ENCODE measurements around the gene ZNF419. TPM values are rescaled to one million over a fixed set of nuclear protein-coding genes. Genes with fewer than 3 reads are reported as not detected.

The ZNF419 gene
- total RNA-seq, 1 experiment from 2014 or later = 1.9 TPM

DNA sequence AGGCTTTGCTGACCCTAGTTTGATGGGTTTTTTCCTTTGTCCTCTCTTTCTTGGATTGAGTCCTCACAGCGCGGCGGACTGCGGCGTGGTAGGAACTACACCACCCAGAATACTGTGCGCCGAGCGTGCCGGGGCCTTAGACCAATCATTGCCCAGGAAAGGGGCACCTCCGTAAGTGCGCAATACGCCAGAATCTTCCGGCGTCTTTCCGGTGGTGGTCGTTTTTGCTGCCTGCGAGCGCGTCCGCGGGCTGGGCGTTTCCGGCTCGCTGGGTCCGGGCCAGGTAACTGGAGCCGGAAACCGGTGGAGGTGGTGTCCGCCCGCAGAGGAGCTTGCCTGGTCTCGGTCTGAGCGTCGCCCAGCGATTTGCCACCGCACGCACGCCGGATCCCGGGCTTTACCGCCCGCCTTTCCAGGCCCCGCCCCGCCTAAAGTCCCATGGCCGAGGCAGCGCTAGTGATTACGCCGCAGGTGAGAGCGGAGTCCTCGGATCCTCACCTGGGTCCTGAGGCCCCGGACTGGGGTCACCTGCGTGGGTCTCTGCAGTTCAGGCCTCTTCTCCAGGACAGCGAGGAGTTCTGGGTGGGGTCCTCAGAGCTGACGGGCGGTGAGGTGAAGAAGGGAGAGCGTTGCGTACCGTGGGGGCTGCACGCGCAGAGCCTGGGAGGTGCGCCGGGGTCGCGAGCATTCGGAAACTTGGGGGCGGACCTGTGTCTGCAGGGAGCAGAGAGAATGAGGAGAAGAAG, 39.8 kb downstream of the ZNF419 start, which contains the start of gene ZNF549:
Gene ZNF549, plus strand, starts transcription at position 221 of the 746 bp plus-strand sequence. Its CDS starts 218 bp downstream, at position 439.
- CTCF ChIA-PET = no interaction called here
- no peak within 1 kb of the TSS for H3K9ac ChIP-seq (ENCODE audit: low read length)
- intact Hi-C loops (cut with micrococcal nuclease) = no loop called here
- no peaks in the 10 kb centered on the region for H3K9me2 ChIP-seq (ENCODE audit: insufficient read depth)
- H3K27ac ChIP-seq (ENCODE audit: low read depth, low read length) = no peak within 1 kb of the TSS
- no peak within 1 kb of the TSS for H3K4me2 ChIP-seq (ENCODE audit: low read length)
- no peak for TF ChIP-seq ZFX (IDR thresholded peaks at IDR 0.05)
- TF ChIP-seq, protein P1, sequence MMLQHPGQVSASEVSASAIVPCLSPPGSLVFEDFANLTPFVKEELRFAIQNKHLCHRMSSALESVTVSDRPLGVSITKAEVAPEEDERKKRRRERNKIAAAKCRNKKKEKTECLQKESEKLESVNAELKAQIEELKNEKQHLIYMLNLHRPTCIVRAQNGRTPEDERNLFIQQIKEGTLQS (IDR thresholded peaks at IDR 0.05) = no peak
- TF ChIP-seq RAD21 (IDR thresholded peaks at IDR 0.05; ENCODE audit: low read depth) = no peak
- TF ChIP-seq, protein P2, sequence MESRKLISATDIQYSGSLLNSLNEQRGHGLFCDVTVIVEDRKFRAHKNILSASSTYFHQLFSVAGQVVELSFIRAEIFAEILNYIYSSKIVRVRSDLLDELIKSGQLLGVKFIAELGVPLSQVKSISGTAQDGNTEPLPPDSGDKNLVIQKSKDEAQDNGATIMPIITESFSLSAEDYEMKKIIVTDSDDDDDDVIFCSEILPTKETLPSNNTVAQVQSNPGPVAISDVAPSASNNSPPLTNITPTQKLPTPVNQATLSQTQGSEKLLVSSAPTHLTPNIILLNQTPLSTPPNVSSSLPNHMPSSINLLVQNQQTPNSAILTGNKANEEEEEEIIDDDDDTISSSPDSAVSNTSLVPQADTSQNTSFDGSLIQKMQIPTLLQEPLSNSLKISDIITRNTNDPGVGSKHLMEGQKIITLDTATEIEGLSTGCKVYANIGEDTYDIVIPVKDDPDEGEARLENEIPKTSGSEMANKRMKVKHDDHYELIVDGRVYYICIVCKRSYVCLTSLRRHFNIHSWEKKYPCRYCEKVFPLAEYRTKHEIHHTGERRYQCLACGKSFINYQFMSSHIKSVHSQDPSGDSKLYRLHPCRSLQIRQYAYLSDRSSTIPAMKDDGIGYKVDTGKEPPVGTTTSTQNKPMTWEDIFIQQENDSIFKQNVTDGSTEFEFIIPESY (IDR thresholded peaks at IDR 0.05; ENCODE audit: extremely low read depth, insufficient replicate concordance, low read length) = no peak
- no peak for TF ChIP-seq TCF7L2 (IDR thresholded peaks at IDR 0.05; ENCODE audit: borderline replicate concordance, extremely low read depth, insufficient read depth, insufficient read length)
- TF ChIP-seq POLR2AphosphoS5 (IDR thresholded peaks at IDR 0.05; ENCODE audit: low read depth, low read length) = no peak
- TF ChIP-seq YY1 (IDR thresholded peaks at IDR 0.05; ENCODE audit: extremely low read depth, insufficient replicate concordance, low read depth, low read length) = no peak
- TF ChIP-seq, protein P3, sequence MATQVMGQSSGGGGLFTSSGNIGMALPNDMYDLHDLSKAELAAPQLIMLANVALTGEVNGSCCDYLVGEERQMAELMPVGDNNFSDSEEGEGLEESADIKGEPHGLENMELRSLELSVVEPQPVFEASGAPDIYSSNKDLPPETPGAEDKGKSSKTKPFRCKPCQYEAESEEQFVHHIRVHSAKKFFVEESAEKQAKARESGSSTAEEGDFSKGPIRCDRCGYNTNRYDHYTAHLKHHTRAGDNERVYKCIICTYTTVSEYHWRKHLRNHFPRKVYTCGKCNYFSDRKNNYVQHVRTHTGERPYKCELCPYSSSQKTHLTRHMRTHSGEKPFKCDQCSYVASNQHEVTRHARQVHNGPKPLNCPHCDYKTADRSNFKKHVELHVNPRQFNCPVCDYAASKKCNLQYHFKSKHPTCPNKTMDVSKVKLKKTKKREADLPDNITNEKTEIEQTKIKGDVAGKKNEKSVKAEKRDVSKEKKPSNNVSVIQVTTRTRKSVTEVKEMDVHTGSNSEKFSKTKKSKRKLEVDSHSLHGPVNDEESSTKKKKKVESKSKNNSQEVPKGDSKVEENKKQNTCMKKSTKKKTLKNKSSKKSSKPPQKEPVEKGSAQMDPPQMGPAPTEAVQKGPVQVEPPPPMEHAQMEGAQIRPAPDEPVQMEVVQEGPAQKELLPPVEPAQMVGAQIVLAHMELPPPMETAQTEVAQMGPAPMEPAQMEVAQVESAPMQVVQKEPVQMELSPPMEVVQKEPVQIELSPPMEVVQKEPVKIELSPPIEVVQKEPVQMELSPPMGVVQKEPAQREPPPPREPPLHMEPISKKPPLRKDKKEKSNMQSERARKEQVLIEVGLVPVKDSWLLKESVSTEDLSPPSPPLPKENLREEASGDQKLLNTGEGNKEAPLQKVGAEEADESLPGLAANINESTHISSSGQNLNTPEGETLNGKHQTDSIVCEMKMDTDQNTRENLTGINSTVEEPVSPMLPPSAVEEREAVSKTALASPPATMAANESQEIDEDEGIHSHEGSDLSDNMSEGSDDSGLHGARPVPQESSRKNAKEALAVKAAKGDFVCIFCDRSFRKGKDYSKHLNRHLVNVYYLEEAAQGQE (IDR thresholded peaks at IDR 0.05; ENCODE audit: low read depth) = no peak
- TF ChIP-seq POLR2A (IDR thresholded peaks at IDR 0.05; ENCODE audit: borderline replicate concordance, extremely low read depth, insufficient read depth, insufficient read length) = no peak
- no peak for TF ChIP-seq EGR1 (IDR thresholded peaks at IDR 0.05; ENCODE audit: low read depth)
- no peak for TF ChIP-seq EZH2 (IDR thresholded peaks at IDR 0.05)
- TF ChIP-seq SP1 (IDR thresholded peaks at IDR 0.05; ENCODE audit: low read depth) = no peak
- TF ChIP-seq CBX3 (IDR thresholded peaks at IDR 0.05; ENCODE audit: low read depth) = no peak
- TF ChIP-seq JUND (IDR thresholded peaks at IDR 0.05) = no peak
- TF ChIP-seq ELF1 (IDR thresholded peaks at IDR 0.05; ENCODE audit: borderline replicate concordance, low read depth) = no peak
- TF ChIP-seq, protein P4, sequence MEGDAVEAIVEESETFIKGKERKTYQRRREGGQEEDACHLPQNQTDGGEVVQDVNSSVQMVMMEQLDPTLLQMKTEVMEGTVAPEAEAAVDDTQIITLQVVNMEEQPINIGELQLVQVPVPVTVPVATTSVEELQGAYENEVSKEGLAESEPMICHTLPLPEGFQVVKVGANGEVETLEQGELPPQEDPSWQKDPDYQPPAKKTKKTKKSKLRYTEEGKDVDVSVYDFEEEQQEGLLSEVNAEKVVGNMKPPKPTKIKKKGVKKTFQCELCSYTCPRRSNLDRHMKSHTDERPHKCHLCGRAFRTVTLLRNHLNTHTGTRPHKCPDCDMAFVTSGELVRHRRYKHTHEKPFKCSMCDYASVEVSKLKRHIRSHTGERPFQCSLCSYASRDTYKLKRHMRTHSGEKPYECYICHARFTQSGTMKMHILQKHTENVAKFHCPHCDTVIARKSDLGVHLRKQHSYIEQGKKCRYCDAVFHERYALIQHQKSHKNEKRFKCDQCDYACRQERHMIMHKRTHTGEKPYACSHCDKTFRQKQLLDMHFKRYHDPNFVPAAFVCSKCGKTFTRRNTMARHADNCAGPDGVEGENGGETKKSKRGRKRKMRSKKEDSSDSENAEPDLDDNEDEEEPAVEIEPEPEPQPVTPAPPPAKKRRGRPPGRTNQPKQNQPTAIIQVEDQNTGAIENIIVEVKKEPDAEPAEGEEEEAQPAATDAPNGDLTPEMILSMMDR (IDR thresholded peaks at IDR 0.05 in 2 of 3, conservative IDR thresholded peaks at IDR 0.05 in 1 of 3; ENCODE audit: borderline replicate concordance in 1 of 3, insufficient read depth in 1 of 3, low read depth in 2 of 3, low read length in 2 of 3) = no peak
- no peak for TF ChIP-seq ZNF274 (IDR thresholded peaks at IDR 0.05; ENCODE audit: low read depth, low read length)
- TF ChIP-seq SRF (IDR thresholded peaks at IDR 0.05; ENCODE audit: low read depth) = no peak
- BruUV-seq (replicated peaks) = no TSS peak
- POLR2A ChIA-PET = no interaction called here
- no peak within 1 kb of the TSS for H2AFZ ChIP-seq (ENCODE audit: low read depth, low read length, poor library complexity, severe bottlenecking)
- no peaks in the 10 kb centered on the region for H3K79me2 ChIP-seq (ENCODE audit: insufficient read depth, low read length)
- no peaks in the 10 kb centered on the region for H4K20me1 ChIP-seq (ENCODE audit: insufficient read depth)
- no peaks in the 10 kb centered on the region for H3K36me3 ChIP-seq (ENCODE audit: control insufficient read depth in 1 of 2, insufficient read depth in 2 of 2, low read length in 2 of 2)
- ATAC-seq (no peak), DNase-seq (ENCODE audit: low read depth, low spot score) (no peak)
- H3K9me3 ChIP-seq (ENCODE audit: control insufficient read depth in 1 of 2, insufficient read depth in 1 of 2, low read depth in 1 of 2, low read length in 2 of 2) = peaks cover 0 to 3% of the 10 kb centered on the region in 2 experiments; a peak in 2 of 4 replicates
- H3K27me3 ChIP-seq (ENCODE audit: insufficient read depth, low read length) = no peaks in the 10 kb centered on the region
- H3K4me3 ChIP-seq (replicated peaks in 1 of 2; ENCODE audit: low read depth in 1 of 2, low read length in 2 of 2) = no peak within 1 kb of the TSS
- H3K4me1 ChIP-seq (ENCODE audit: control insufficient read depth in 1 of 2, insufficient read depth in 2 of 2, low read length in 2 of 2) = no peaks in the 10 kb centered on the region
- RAD21 ChIA-PET (ENCODE audit: low non-redundant PET in 1 of 2, low total read pairs in 2 of 2, uncharacterized antibody in 2 of 2, unreplicated experiment in 2 of 2) = no interaction called here

Measured in HCT116 (cell line).